Type B pancreatic cell (in vitro differentiated cells): ENCODE measurements around the gene TAF15. TPM values are rescaled to one million over a fixed set of nuclear protein-coding genes. Genes with fewer than 3 reads are reported as not detected.
A peak's percentile ranks its signal among the peaks of the same experiment; 100 is the strongest.

Source experiments
- DNase-seq: peaks from one replicate; pipeline ENCODE4 v3.0.0; 2021; ENCODE audit warnings: mixed read lengths; ENCODE audit not compliant: unreplicated experiment; ENCODE audit errors: extremely low spot score
- H3K27ac Mint-ChIP-seq: 2 replicates; pipeline ENCODE4 v1.8.0; 2021; ENCODE audit warnings: mild to moderate bottlenecking, mixed read lengths
- H3K27me3 Mint-ChIP-seq: 2 replicates; pipeline ENCODE4 v1.8.0; 2021; ENCODE audit warnings: mixed read lengths
- H3K36me3 Mint-ChIP-seq: 2 replicates; pipeline ENCODE4 v1.8.0; 2021; ENCODE audit warnings: mixed read lengths
- H3K4me1 Mint-ChIP-seq: one replicate; pipeline ENCODE4 v1.8.0; 2021; ENCODE audit warnings: mixed read lengths; ENCODE audit not compliant: unreplicated experiment
- H3K4me3 Mint-ChIP-seq: 2 replicates; pipeline ENCODE4 v1.8.0; 2021; ENCODE audit warnings: mild to moderate bottlenecking, mixed read lengths
- H3K9me3 Mint-ChIP-seq: 2 replicates; pipeline ENCODE4 v1.8.0; 2021; ENCODE audit warnings: mixed read lengths
- CTCF ChIP-seq: fragments of 200-600 bp; sonication (generic); conservative IDR thresholded peaks from 2 replicates; pipeline ENCODE4 v1.5.0; 2021; ENCODE audit warnings: antibody characterized with exemption, mild to moderate bottlenecking
- total RNA-seq: library from RNA; stranded (reverse); gene quantifications from 2 replicates; pipeline ENCODE4 v1.2.1, GENCODE V29; 2021; ENCODE audit warnings: low replicate concordance

The TAF15 gene
- total RNA-seq, 1 donor from 2014 or later, result 223 TPM

- H3K9me3 Mint-ChIP-seq, result no peaks in the 10 kb centered on the region
- DNase-seq, result no peak
- no peak overlapping the region for H3K27ac Mint-ChIP-seq
- TF ChIP-seq CTCF, result no peak
- H3K4me1 Mint-ChIP-seq, result peaks cover 13% of the 10 kb centered on the region
- no peak overlapping the region for H3K4me3 Mint-ChIP-seq
- no peaks in the 10 kb centered on the region for H3K36me3 Mint-ChIP-seq
- H3K27me3 Mint-ChIP-seq, result peaks cover 41% of the 10 kb centered on the region
These were observed 7.6 kb upstream of the TAF15 start for GRCh38 chr17:35801583-35802224.

- peaks cover 13% of the 10 kb centered on the region for H3K27me3 Mint-ChIP-seq
- no peaks in the 10 kb centered on the region for H3K36me3 Mint-ChIP-seq
- H3K9me3 Mint-ChIP-seq, result no peaks in the 10 kb centered on the region
- peak; percentile 79 for TF ChIP-seq CTCF
- no peak for DNase-seq
- peak overlapping the region; percentile 20 for H3K4me3 Mint-ChIP-seq
- H3K27ac Mint-ChIP-seq, result peak overlapping the region; percentile 29
- H3K4me1 Mint-ChIP-seq, result peaks cover 27% of the 10 kb centered on the region
These were observed 4.6 kb upstream of the TAF15 start for GRCh38 chr17:35804658-35805192.

GRCh38 chr17:35807371-35808144 lies 1.7 kb upstream of the TAF15 start:
- Mint-ChIP-seq H3K36me3 (no peaks in the 10 kb centered on the region), H3K27me3 (no peaks in the 10 kb centered on the region), H3K4me3 (peak overlapping the region; percentile 94), H3K4me1 (peaks cover 21% of the 10 kb centered on the region), H3K9me3 (no peaks in the 10 kb centered on the region), H3K27ac (peak overlapping the region; percentile 96)
- no peak for DNase-seq
- no peak for TF ChIP-seq CTCF

GRCh38 chr17:35808240-35808961 lies 883 bp upstream of the TAF15 start:
- peaks cover 25% of the 10 kb centered on the region for H3K4me1 Mint-ChIP-seq
- H3K4me3 Mint-ChIP-seq, result peak overlapping the region; percentile 94
- H3K9me3 Mint-ChIP-seq, result no peaks in the 10 kb centered on the region
- no peak for TF ChIP-seq CTCF
- peak overlapping the region; percentile 96 for H3K27ac Mint-ChIP-seq
- no peaks in the 10 kb centered on the region for H3K27me3 Mint-ChIP-seq
- H3K36me3 Mint-ChIP-seq, result peaks cover 4% of the 10 kb centered on the region
- no peak for DNase-seq

GRCh38 chr17:35809855-35810461 lies 674 bp downstream of the TAF15 start:
- Mint-ChIP-seq H3K27ac (peak overlapping the region; percentile 96), H3K4me1 (peaks cover 27% of the 10 kb centered on the region), H3K9me3 (no peaks in the 10 kb centered on the region), H3K4me3 (peak overlapping the region; percentile 94), H3K36me3 (peaks cover 8% of the 10 kb centered on the region), H3K27me3 (no peaks in the 10 kb centered on the region)
- DNase-seq, result no peak
- TF ChIP-seq CTCF, result no peak
